GM21723 (cell line): ENCODE measurements around the gene RAG2.
"Not testable (repeated sequence)": the region's sequence is repeated elsewhere in the genome, so short reads cannot be mapped to it uniquely, and the experiment has no call there.

Source experiments
- ATAC-seq: cut with Tn5 transposase; IDR thresholded peaks from one replicate; pipeline ENCODE4 v1.9.1; 2021; ENCODE audit warnings: mild to moderate bottlenecking, moderate library complexity; ENCODE audit not compliant: unreplicated experiment

The RAG2 gene

DNA sequence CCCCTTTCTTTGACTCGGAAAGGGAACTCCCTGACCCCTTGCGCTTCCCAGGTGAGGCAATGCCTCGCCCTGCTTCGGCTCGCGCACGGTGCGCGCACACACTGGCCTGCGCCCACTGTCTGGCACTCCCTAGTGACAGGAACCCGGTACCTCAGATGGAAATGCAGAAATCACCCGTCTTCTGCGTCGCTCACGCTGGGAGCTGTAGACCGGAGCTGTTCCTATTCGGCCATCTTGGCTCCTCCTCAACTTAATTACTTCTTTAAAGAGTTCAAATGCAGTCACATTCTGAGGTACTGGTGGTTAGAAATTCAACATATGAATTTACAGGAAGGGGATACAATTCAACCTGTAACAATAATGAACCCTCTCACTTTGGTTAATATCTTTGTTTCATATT lies 40.6 kb downstream of the RAG2 start:
- ATAC-seq, result not testable (repeated sequence)

DNA sequence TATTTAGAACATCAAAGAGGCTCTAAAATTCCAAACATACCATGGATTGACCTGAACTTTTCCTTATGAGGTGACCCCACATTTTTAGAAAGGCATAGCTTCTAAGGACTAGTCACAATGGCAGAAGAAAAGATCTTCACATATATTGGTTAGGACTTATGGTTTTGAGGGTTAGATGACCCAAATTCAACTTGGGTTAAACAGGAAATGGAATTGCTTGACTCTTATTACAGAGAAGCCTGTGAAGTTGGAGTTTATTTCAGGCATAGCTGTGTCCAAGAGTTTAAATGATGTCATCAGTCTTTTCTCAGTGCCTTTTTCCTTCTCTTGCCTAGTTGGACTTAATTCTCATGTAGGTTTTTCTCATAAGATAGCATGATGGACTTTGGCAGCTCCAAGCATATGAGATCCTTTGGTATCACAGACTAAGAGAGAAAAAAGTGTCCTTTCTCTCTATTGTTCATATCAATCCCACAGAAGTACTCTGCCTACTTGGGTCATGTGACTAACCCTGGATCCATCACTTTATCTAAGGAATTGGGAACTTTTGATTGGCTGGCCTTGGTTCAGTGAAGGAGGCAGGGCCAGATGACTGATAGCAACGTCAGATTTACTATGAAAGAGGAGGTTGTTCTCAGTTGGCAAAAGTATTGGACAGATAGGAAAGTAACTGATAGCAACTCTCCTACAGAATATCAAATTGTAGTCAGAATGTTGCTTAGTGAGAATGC lies 47.5 kb downstream of the RAG2 start:
- no peak for ATAC-seq
